ENCODE data around the gene PRDM13.
"Not testable (repeated sequence)": the region's sequence is repeated elsewhere in the genome, so short reads cannot be mapped to it uniquely, and the experiment has no call there.

Gene PRDM13

GRCh38 chr6:99606656-99607415, at the start of gene PRDM13:
Gene PRDM13 (plus strand): TSS chr6:99606833. CDS start chr6:99607035, 202 bp downstream.
- no peak for DNase-seq

GRCh38 chr6:99559057-99559456, 47.6 kb upstream of the PRDM13 start:
- DNase-seq, result no peak

GRCh38 chr6:99560668-99561067, 46.0 kb upstream of the PRDM13 start:
- DNase-seq, result no peak

GRCh38 chr6:99563056-99563723, 43.4 kb upstream of the PRDM13 start:
- DNase-seq, result no peak

- peak; percentile 95 for DNase-seq
Measured at GRCh38 chr6:99568103-99568933, 38.3 kb upstream of the PRDM13 start, which contains the start of gene CCNC. Gene CCNC (minus strand): TSS chr6:99568660. CDS start chr6:99568527, 133 bp downstream.

- no peak for DNase-seq
Measured at GRCh38 chr6:99573980-99574617, 32.5 kb upstream of the PRDM13 start.

GRCh38 chr6:99575544-99576227, 30.9 kb upstream of the PRDM13 start:
- DNase-seq, result no peak

GRCh38 chr6:99579781-99580180, 26.9 kb upstream of the PRDM13 start:
- DNase-seq, result no peak

- DNase-seq, result no peak
Measured at GRCh38 chr6:99587792-99588191, 18.8 kb upstream of the PRDM13 start.

- DNase-seq, result no peak
Measured at GRCh38 chr6:99588618-99589289, 17.9 kb upstream of the PRDM13 start.

- no peak for DNase-seq
Measured at GRCh38 chr6:99589290-99589672, 17.4 kb upstream of the PRDM13 start.

GRCh38 chr6:99589907-99590493, 16.6 kb upstream of the PRDM13 start:
- no peak for DNase-seq

GRCh38 chr6:99590728-99591672, 15.6 kb upstream of the PRDM13 start:
- DNase-seq, result no peak

GRCh38 chr6:99591673-99592364, 14.8 kb upstream of the PRDM13 start:
- DNase-seq, result no peak

- no peak for DNase-seq
Measured at GRCh38 chr6:99592900-99593299, 13.7 kb upstream of the PRDM13 start.

- DNase-seq, result not testable (repeated sequence)
Measured at GRCh38 chr6:99594696-99595095, 11.9 kb upstream of the PRDM13 start.

- DNase-seq, result no peak
Measured at GRCh38 chr6:99602520-99603420, 3.9 kb upstream of the PRDM13 start.

GRCh38 chr6:99603421-99604165, 3.0 kb upstream of the PRDM13 start:
- DNase-seq, result no peak
